NT2/D1 (cell line): Measurements from ENCODE around the gene BID.
A peak's percentile ranks its signal among the peaks of the same experiment; 100 is the strongest.

Experiments used
- DNase-seq: peaks from one replicate; pipeline ENCODE4 v3.0.0-alpha.2; 2011; ENCODE audit warnings: low read depth, low spot score
- H3K27me3 ChIP-seq: 2 replicates; pipeline ENCODE4 v1.6.0; 2011; ENCODE audit warnings: mild to moderate bottlenecking; ENCODE audit not compliant: insufficient read length, insufficient read depth
- H3K36me3 ChIP-seq: 2 replicates; pipeline ENCODE4 v1.6.1; 2011; ENCODE audit warnings: mild to moderate bottlenecking, low read length, mixed read lengths; ENCODE audit not compliant: insufficient read depth, insufficient read length
- H3K4me1 ChIP-seq: 2 replicates; pipeline ENCODE4 v1.5.1; 2011; ENCODE audit not compliant: insufficient read depth, insufficient read length
- H3K4me3 ChIP-seq: 2 replicates; pipeline ENCODE4 v1.5.1; 2011; ENCODE audit warnings: low read depth; ENCODE audit not compliant: insufficient read length
- H3K9ac ChIP-seq: 2 replicates; pipeline ENCODE4 v1.6.0; 2011; ENCODE audit warnings: low read depth; ENCODE audit not compliant: insufficient read length
- H3K9me3 ChIP-seq: 2 replicates; pipeline ENCODE4 v1.5.1; 2011; ENCODE audit warnings: mild to moderate bottlenecking, low read length; ENCODE audit not compliant: insufficient read depth
- SUZ12 ChIP-seq: IDR thresholded peaks from 2 replicates; pipeline ENCODE4 v1.6.1; 2011; ENCODE audit not compliant: insufficient read length, insufficient read depth; ENCODE audit errors: extremely low read depth
- YY1 ChIP-seq: IDR thresholded peaks from 2 replicates; pipeline ENCODE4 v1.6.1; 2011; ENCODE audit not compliant: insufficient read length, insufficient read depth
- ZNF274 ChIP-seq: IDR thresholded peaks from 2 replicates; pipeline ENCODE4 v1.6.1; 2011; ENCODE audit warnings: mild to moderate bottlenecking, low read depth, low read length

BID gene

DNA sequence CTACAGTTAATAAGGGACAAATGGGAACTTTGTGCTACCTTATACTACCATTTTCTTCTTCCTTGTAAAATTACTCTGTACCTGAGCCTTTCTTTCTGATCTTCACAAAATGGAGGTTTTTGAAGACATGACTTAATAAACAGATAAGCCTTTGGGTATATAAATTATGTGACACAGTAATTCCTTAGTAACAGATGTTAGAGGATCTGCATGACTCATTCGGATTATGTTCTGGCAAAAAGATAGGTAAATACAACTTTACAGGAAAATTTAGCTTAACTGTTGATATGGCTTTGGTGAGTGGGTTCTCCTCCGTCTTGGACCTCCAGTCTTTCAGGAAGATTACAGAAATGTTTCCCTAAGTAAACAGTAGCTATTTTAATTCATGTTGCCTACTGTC is 61.8 kb downstream of the BID start:
- Histone ChIP-seq H3K27me3 (no peaks in the 10 kb centered on the region), H3K9ac (no peak overlapping the region), H3K4me1 (no peaks in the 10 kb centered on the region), H3K4me3 (no peak overlapping the region), H3K9me3 (no peaks in the 10 kb centered on the region), H3K36me3 (peaks cover 7% of the 10 kb centered on the region)
- TF ChIP-seq YY1 (no peak), SUZ12 (no peak), ZNF274 (no peak)
- no peak for DNase-seq

- Histone ChIP-seq H3K9me3 (no peaks in the 10 kb centered on the region), H3K4me3 (no peak overlapping the region), H3K9ac (no peak overlapping the region), H3K27me3 (no peaks in the 10 kb centered on the region), H3K36me3 (peaks cover 7% of the 10 kb centered on the region), H3K4me1 (no peaks in the 10 kb centered on the region)
- TF ChIP-seq ZNF274 (no peak), YY1 (no peak), SUZ12 (no peak)
- no peak for DNase-seq
Measured at GRCh38 chr22:17710023-17710422, 64.2 kb downstream of the BID start.

DNA sequence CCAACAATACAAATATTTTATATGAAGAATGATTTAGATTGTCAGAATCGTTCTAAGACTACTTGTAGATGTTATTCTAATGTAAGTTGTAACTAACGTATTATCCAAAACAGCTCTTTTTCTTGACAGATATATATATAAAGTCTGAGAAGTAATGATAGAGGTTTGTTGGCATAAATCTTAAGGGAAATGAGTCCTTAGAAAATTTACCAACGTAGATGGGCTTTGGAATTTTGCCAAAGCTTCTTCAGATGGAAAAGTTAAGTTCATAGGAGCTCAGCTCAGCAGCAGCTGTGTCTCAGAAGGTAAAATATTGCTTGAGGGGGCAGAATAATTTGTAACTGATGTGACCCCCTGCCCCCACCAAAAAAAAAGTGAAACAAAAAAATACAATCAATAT is 66.7 kb downstream of the BID start:
- Histone ChIP-seq H3K27me3 (no peaks in the 10 kb centered on the region), H3K4me3 (no peak overlapping the region), H3K4me1 (no peaks in the 10 kb centered on the region), H3K9ac (no peak overlapping the region), H3K9me3 (no peaks in the 10 kb centered on the region), H3K36me3 (peaks cover 21% of the 10 kb centered on the region)
- DNase-seq, result no peak
- no peak for TF ChIP-seq YY1
- no peak for TF ChIP-seq SUZ12
- TF ChIP-seq ZNF274, result no peak

DNA sequence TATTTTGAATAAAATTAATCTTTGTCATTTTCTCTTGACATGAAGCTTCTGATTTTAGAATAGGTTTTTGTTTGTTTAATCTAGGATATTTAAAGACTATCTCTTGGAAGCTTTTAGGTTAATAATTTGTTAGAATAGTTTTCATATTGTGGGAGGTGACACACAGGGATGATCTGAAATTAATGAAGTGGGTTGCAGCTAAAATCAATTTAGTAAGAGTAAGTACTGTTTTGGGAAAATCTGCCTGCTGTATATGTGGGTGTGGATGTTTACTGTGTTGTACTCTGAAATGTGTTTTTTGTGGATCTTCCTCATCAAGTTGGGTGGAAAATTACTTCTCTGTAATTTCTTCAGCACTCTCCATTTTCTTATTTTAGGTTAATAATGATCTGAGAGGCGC is 67.3 kb downstream of the BID start:
- peak overlapping the region; percentile 42 for H3K9ac ChIP-seq

DNA sequence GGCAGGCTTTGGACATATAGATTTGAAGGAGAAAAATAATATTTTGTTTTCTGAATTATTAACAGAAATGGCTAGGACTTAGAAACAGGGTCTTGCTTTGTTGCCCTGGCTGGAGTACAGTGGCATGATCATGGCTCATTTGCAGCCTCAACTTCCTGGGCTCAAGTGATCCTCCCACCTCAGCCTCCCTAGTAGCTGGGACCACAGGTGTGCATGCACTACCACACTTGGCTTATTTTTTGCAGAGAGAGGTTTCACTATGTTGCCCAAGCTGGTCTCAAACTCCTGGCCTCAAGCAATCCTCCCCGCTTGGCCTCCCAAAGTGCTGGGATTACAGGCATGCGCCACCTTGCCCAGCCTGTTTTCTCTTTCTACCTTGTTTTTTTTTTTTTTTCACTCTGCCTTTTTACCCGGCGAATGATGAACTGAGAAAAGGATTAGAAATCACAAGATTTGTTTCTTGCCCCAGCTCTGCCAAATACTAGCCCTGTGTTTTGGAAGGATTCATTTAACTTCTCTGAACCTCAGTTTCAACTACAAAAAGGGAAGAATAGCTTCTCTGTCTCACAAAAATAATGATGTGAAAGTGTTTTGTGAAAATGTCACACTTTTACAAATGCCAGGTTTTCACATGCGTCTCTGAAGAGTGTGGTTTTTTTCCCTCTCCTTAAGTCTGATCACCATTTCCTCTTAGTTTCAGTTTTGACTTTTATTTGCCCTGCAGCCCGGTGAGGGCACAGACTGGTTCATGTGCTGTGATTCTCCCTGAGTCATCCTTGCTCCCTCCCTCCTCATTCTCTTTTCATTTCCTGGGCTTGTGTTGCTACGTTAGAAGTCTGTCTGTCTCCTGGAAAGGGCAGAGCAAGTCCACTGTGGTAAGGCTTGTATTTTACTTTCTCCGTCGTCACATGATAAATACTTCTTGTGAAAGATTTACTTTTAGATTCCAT is 68.0 kb downstream of the BID start:
- peak overlapping the region; percentile 42 for H3K9ac ChIP-seq

More for the DNA sequence above, 67.3 kb downstream of the BID start:
- Histone ChIP-seq H3K4me3 (no peak overlapping the region), H3K9me3 (no peaks in the 10 kb centered on the region), H3K36me3 (peaks cover 21% of the 10 kb centered on the region), H3K27me3 (no peaks in the 10 kb centered on the region), H3K4me1 (no peaks in the 10 kb centered on the region)
- no peak for TF ChIP-seq SUZ12
- no peak for TF ChIP-seq YY1
- no peak for TF ChIP-seq ZNF274
- DNase-seq, result no peak

DNA sequence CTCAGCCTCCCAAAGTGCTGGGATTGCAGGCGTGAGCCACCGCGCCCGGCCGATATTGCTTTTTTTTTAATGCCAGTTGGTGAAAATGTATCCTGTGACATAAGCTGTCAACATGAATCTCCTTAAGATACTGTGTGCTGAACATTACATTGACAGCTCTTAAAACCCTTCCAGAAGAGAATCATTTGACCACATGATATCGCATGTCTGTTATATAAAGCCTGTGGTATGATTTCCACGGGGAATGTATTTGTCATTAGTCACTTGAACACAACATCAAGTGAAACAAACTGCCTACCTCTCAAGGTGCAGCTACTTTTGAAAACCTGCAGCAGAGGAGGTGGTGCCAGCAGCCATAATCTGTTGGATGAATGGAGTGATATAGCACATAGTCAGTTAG is 68.7 kb downstream of the BID start:
- TF ChIP-seq YY1 (no peak), ZNF274 (no peak)
- Histone ChIP-seq H3K9me3 (no peaks in the 10 kb centered on the region), H3K9ac (no peak overlapping the region), H3K36me3 (peaks cover 21% of the 10 kb centered on the region), H3K4me3 (no peak overlapping the region), H3K27me3 (no peaks in the 10 kb centered on the region), H3K4me1 (no peaks in the 10 kb centered on the region)
- no peak for DNase-seq

More for the DNA sequence above, 68.0 kb downstream of the BID start:
- H3K36me3 ChIP-seq, result peaks cover 21% of the 10 kb centered on the region
- H3K4me1 ChIP-seq, result no peaks in the 10 kb centered on the region
- no peaks in the 10 kb centered on the region for H3K9me3 ChIP-seq
- no peaks in the 10 kb centered on the region for H3K27me3 ChIP-seq
- H3K4me3 ChIP-seq, result no peak overlapping the region
- DNase-seq, result peak; percentile 28
- TF ChIP-seq YY1, result no peak
- TF ChIP-seq SUZ12, result no peak
- no peak for TF ChIP-seq ZNF274

- no peaks in the 10 kb centered on the region for H3K4me1 ChIP-seq
- no peaks in the 10 kb centered on the region for H3K9me3 ChIP-seq
- peaks cover 20% of the 10 kb centered on the region for H3K36me3 ChIP-seq
- no peak for DNase-seq
- H3K4me3 ChIP-seq, result no peak overlapping the region
- no peak overlapping the region for H3K9ac ChIP-seq
- TF ChIP-seq SUZ12 (no peak), YY1 (no peak), ZNF274 (no peak)
- H3K27me3 ChIP-seq, result no peaks in the 10 kb centered on the region
Measured at GRCh38 chr22:17703811-17704210, 70.5 kb downstream of the BID start.
